Endodermal cell (in vitro differentiated cells): ENCODE measurements around the gene CLEC11A. TPM values are rescaled to one million over a fixed set of nuclear protein-coding genes. Genes with fewer than 3 reads are reported as not detected.

Experiments
- DNase-seq: peaks from one replicate; pipeline ENCODE4 v3.0.0-alpha.2; 2017
- H3K27ac ChIP-seq: 2 replicates; pipeline ENCODE4 v1.5.1; 2013; ENCODE audit warnings: mild to moderate bottlenecking, low read depth, low read length, moderate library complexity
- H3K27me3 ChIP-seq: 2 replicates; pipeline ENCODE4 v1.6.1; 2013; ENCODE audit warnings: mild to moderate bottlenecking, low read length, moderate library complexity; ENCODE audit not compliant: insufficient read depth, control insufficient read depth, poor library complexity, severe bottlenecking
- H3K36me3 ChIP-seq: 2 replicates; pipeline ENCODE4 v1.7.0; 2013; ENCODE audit warnings: mild to moderate bottlenecking, low read length, moderate library complexity; ENCODE audit not compliant: control insufficient read depth, insufficient read depth
- H3K4me1 ChIP-seq: one replicate; pipeline ENCODE4 v1.7.0; 2013; ENCODE audit warnings: low read length; ENCODE audit not compliant: control insufficient read depth, insufficient read depth
- H3K4me3 ChIP-seq: 2 replicates; pipeline ENCODE4 v1.5.1; 2013; ENCODE audit warnings: mild to moderate bottlenecking, low read length, moderate library complexity
- H3K9ac ChIP-seq: 2 replicates; pipeline ENCODE4 v1.6.1; 2013; ENCODE audit warnings: mild to moderate bottlenecking, low read length, moderate library complexity; ENCODE audit not compliant: poor library complexity, severe bottlenecking; ENCODE audit errors: extremely low read depth
- H3K9me3 ChIP-seq: 2 replicates; pipeline ENCODE4 v1.6.1; 2013; ENCODE audit warnings: mild to moderate bottlenecking, low read length, moderate library complexity; ENCODE audit not compliant: control insufficient read depth
- H3K27ac Mint-ChIP-seq: 2 replicates; pipeline ENCODE4 v1.8.0; 2020; ENCODE audit warnings: mixed read lengths
- H3K27me3 Mint-ChIP-seq: 2 replicates; pipeline ENCODE4 v1.8.0; 2021; ENCODE audit warnings: mild to moderate bottlenecking, mixed read lengths; ENCODE audit not compliant: insufficient read depth
- H3K36me3 Mint-ChIP-seq: 2 replicates; pipeline ENCODE4 v1.8.0; 2020; ENCODE audit warnings: low read depth, mixed read lengths
- H3K4me1 Mint-ChIP-seq: 2 replicates; pipeline ENCODE4 v1.8.0; 2020; ENCODE audit warnings: mixed read lengths
- H3K4me3 Mint-ChIP-seq: 2 replicates; pipeline ENCODE4 v1.8.0; 2020; ENCODE audit warnings: mild to moderate bottlenecking, moderate library complexity, mixed read lengths
- H3K9me3 Mint-ChIP-seq: 2 replicates; pipeline ENCODE4 v1.8.0; 2020; ENCODE audit warnings: mild to moderate bottlenecking, mixed read lengths
- CTCF ChIP-seq: fragments of 200-600 bp; sonication (generic); conservative IDR thresholded peaks from 2 replicates; pipeline ENCODE4 v1.5.0; 2021; ENCODE audit warnings: antibody characterized with exemption, mild to moderate bottlenecking
- WGBS, 2 experiments: methylation state at CpG; one replicate each; pipeline versions ENCODE4 v1.1.5 to v1.1.7; 2013; ENCODE audit warnings: missing lambda C conversion rate in 2 of 2, mixed read lengths in 1 of 2; ENCODE audit not compliant: insufficient coverage in 1 of 2, insufficient read length in 1 of 2; 5-methylcytosine and 5-hydroxymethylcytosine counted together
- total RNA-seq, 2 donors: library from RNA; stranded (reverse); fragmentation: NEBNext Ultra II Directional in 1 of 2; extraction: Animal tissue kit (Norgen Biotek cat#: 25700) in 1 of 2; gene quantifications; 2 replicates in 1 of 2; 3 replicates in 1 of 2; pipeline ENCODE4 v1.2.1, GENCODE V29; 2021

CLEC11A gene
- total RNA-seq, 2 donors from 2014 or later = 4.0 to 6.2 TPM

GRCh38 chr19:50697414-50698124 is 25.6 kb upstream of the CLEC11A start:
- H3K27ac ChIP-seq = no peak overlapping the region
- no peaks in the 10 kb centered on the region for H3K36me3 ChIP-seq
- 75 to 79% methylated on average over 12 to 13 of the region's 13 CpGs for WGBS, 2 experiments
- no peak overlapping the region for H3K4me3 ChIP-seq
- no peaks in the 10 kb centered on the region for H3K36me3 Mint-ChIP-seq
- H3K9me3 ChIP-seq = no peaks in the 10 kb centered on the region
- H3K27ac Mint-ChIP-seq = no peak overlapping the region
- no peak overlapping the region for H3K9ac ChIP-seq
- peaks cover 89% of the 10 kb centered on the region for H3K27me3 Mint-ChIP-seq
- no peak for TF ChIP-seq CTCF
- no peaks in the 10 kb centered on the region for H3K4me1 Mint-ChIP-seq
- no peaks in the 10 kb centered on the region for H3K4me1 ChIP-seq
- H3K4me3 Mint-ChIP-seq = no peak overlapping the region
- H3K27me3 ChIP-seq = peaks cover 65% of the 10 kb centered on the region
- H3K9me3 Mint-ChIP-seq = no peaks in the 10 kb centered on the region
- DNase-seq = no peak

GRCh38 chr19:50701367-50701985 is 21.7 kb upstream of the CLEC11A start:
- H3K9me3 ChIP-seq = no peaks in the 10 kb centered on the region
- no peak overlapping the region for H3K4me3 Mint-ChIP-seq
- no peak overlapping the region for H3K27ac ChIP-seq
- H3K27ac Mint-ChIP-seq = no peak overlapping the region
- peaks cover 32% of the 10 kb centered on the region for H3K27me3 ChIP-seq
- H3K4me1 ChIP-seq = no peaks in the 10 kb centered on the region
- H3K36me3 Mint-ChIP-seq = no peaks in the 10 kb centered on the region
- 90 to 92% methylated on average over 13 of the region's 13 CpGs for WGBS, 2 experiments
- H3K36me3 ChIP-seq = no peaks in the 10 kb centered on the region
- H3K27me3 Mint-ChIP-seq = peaks cover 80% of the 10 kb centered on the region
- no peak for DNase-seq
- H3K4me1 Mint-ChIP-seq = no peaks in the 10 kb centered on the region
- no peaks in the 10 kb centered on the region for H3K9me3 Mint-ChIP-seq
- H3K9ac ChIP-seq = no peak overlapping the region
- no peak overlapping the region for H3K4me3 ChIP-seq
- TF ChIP-seq CTCF = no peak

DNA sequence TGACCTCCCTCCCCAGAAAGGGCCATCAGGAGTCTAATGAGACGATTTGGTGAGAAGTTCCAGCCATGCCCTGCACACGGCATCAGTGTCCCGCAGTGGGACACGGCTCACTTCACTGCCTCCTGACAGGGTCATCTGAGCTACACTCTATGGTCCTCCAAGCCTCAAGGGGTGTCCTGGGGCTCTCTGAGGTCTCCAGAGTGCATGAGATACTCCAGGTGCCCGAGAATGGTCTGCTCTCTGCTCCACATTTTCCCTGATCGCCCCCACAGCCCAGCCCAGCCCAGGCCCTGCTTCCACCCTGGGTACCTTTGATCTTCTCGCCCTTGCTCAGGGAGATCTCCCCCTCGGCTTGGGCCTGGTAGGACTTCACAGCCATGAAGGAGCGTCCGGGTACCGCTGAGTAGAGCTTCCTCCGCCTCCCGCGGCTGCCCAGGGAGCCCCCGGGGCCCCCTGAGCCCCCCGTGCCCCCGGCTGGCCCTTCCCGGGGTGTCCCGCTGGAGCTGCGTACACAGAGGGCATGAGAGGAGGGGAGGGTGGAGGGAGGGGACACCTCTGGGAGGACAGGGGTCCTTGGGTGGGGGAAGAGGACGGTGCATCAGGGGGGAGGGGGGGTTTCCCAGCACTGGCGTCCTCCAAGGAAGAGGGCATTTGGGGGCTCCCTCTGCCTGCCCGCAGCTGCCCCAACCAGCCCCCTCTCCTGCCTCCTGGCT is 20.9 kb upstream of the CLEC11A start:
- H3K4me1 Mint-ChIP-seq = no peaks in the 10 kb centered on the region
- no peaks in the 10 kb centered on the region for H3K36me3 ChIP-seq
- no peaks in the 10 kb centered on the region for H3K36me3 Mint-ChIP-seq
- no peaks in the 10 kb centered on the region for H3K9me3 Mint-ChIP-seq
- 86 to 88% methylated on average over 6 to 21 of the region's 23 CpGs for WGBS, 2 experiments
- no peaks in the 10 kb centered on the region for H3K9me3 ChIP-seq
- H3K27ac Mint-ChIP-seq = no peak overlapping the region
- H3K4me3 ChIP-seq = no peak overlapping the region
- no peak overlapping the region for H3K9ac ChIP-seq
- H3K4me3 Mint-ChIP-seq = no peak overlapping the region
- no peak for DNase-seq
- no peaks in the 10 kb centered on the region for H3K4me1 ChIP-seq
- no peak overlapping the region for H3K27ac ChIP-seq
- H3K27me3 Mint-ChIP-seq = peaks cover 76% of the 10 kb centered on the region
- TF ChIP-seq CTCF = no peak
- peaks cover 29% of the 10 kb centered on the region for H3K27me3 ChIP-seq
